ENCODE measurements around the gene ARHGAP25.

DNA sequence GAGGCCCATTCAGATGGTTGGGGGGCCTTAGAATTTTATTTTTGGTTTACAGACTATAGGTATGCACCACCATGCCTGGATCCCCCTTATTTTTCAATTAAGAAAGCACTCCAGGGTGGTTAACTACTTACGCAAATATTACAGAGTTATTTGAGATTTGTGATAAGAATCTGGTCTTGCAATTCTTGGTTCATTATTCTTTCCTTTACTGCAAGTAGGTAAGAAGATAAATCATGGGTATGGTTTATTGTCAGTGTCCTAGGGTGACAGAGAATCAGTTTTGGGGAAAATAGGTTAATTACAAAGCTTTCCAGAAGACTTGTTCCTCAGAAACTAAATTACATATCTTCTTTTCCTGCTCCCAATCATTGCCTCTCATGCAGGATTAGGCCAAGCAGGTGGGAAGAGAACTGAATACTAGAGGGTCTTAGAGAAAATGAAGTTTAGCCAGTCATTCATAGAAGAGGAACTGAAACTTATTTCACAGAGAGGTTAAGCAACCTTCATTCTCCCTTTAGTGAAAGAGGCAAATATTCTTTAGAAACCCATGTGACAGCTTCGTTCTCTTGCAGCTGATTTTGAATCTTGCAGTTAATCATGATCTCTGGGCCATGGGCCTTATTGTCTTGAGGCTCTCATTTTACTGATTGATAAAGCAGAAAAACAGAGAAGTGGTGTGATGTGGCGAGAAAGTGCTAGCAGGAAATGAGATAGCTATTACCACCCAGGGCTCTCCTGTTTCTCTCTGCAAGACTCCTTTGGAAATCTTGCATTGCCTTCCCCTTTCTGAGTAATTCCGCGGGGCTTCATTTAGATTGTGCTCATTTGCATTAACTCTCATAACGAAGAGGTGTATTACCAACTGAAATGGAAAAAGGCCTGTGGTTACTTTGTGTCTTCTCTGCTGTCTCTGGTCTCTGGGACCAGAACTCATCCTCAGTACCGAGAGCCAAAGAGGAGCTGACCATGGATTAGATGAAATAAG, 44.8 kb upstream of the ARHGAP25 start:
- TF ChIP-seq, protein P1, sequence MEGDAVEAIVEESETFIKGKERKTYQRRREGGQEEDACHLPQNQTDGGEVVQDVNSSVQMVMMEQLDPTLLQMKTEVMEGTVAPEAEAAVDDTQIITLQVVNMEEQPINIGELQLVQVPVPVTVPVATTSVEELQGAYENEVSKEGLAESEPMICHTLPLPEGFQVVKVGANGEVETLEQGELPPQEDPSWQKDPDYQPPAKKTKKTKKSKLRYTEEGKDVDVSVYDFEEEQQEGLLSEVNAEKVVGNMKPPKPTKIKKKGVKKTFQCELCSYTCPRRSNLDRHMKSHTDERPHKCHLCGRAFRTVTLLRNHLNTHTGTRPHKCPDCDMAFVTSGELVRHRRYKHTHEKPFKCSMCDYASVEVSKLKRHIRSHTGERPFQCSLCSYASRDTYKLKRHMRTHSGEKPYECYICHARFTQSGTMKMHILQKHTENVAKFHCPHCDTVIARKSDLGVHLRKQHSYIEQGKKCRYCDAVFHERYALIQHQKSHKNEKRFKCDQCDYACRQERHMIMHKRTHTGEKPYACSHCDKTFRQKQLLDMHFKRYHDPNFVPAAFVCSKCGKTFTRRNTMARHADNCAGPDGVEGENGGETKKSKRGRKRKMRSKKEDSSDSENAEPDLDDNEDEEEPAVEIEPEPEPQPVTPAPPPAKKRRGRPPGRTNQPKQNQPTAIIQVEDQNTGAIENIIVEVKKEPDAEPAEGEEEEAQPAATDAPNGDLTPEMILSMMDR (IDR thresholded peaks at IDR 0.05; ENCODE audit: extremely low read depth in 1 of 2, insufficient read depth in 1 of 2, low read depth in 1 of 2, low read length in 2 of 2) = no peak
- no peak for TF ChIP-seq POLR2A (IDR thresholded peaks at IDR 0.05; ENCODE audit: low read depth, low read length)
- TF ChIP-seq EZH2 (IDR thresholded peaks at IDR 0.05; ENCODE audit: borderline replicate concordance, low read depth, low read length, severe bottlenecking) = no peak
- no peak for TF ChIP-seq POLR2AphosphoS5 (IDR thresholded peaks at IDR 0.05; ENCODE audit: insufficient read depth, low read depth, low read length)
- TF ChIP-seq, protein P2, sequence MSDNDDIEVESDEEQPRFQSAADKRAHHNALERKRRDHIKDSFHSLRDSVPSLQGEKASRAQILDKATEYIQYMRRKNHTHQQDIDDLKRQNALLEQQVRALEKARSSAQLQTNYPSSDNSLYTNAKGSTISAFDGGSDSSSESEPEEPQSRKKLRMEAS (IDR thresholded peaks at IDR 0.05; ENCODE audit: insufficient read depth, insufficient read length) = no peak
- no peak for TF ChIP-seq JUN (IDR thresholded peaks at IDR 0.05; ENCODE audit: borderline replicate concordance, insufficient read depth, insufficient read length, low read depth)
- no peak for TF ChIP-seq MYC (IDR thresholded peaks at IDR 0.05; ENCODE audit: low read depth, low read length)
- TF ChIP-seq FOS (IDR thresholded peaks at IDR 0.05; ENCODE audit: borderline replicate concordance, insufficient read depth, low read length) = no peak

Data from endothelial cell of umbilical vein (primary cell).